ENCODE results near the gene SLC41A2.
"Not testable (repeated sequence)": the region's sequence is repeated elsewhere in the genome, so short reads cannot be mapped to it uniquely, and the experiment has no call there.

Gene SLC41A2

GRCh38 chr12:104958001-104958804 is at the start of gene SLC41A2:
SLC41A2 (minus strand) TSS chr12:104958290; CDS start chr12:104928527, 29,763 bp downstream.
- peak; percentile 98 for DNase-seq (ENCODE audit: low spot score)

- no peak for DNase-seq (ENCODE audit: low spot score)
Observed at GRCh38 chr12:105001476-105001875, 43.4 kb upstream of the SLC41A2 start.

- DNase-seq (ENCODE audit: low spot score) = no peak
Observed at GRCh38 chr12:104999347-104999685, 41.2 kb upstream of the SLC41A2 start.

GRCh38 chr12:104998423-104999346 is 40.6 kb upstream of the SLC41A2 start:
- no peak for DNase-seq (ENCODE audit: low spot score)

GRCh38 chr12:104997541-104997940 is 39.5 kb upstream of the SLC41A2 start:
- DNase-seq (ENCODE audit: low spot score) = no peak

- no peak for DNase-seq (ENCODE audit: low spot score)
Observed at GRCh38 chr12:104994336-104994735, 36.2 kb upstream of the SLC41A2 start.

GRCh38 chr12:104991565-104992128 is 33.6 kb upstream of the SLC41A2 start:
- DNase-seq (ENCODE audit: low spot score) = no peak

- no peak for DNase-seq (ENCODE audit: low spot score)
Observed at GRCh38 chr12:104990950-104991349, 32.9 kb upstream of the SLC41A2 start.

GRCh38 chr12:104986022-104986941 is 28.2 kb upstream of the SLC41A2 start, which contains the start of gene NOPCHAP1:
NOPCHAP1 (plus strand) TSS chr12:104986316; CDS start chr12:104986353, 37 bp downstream.
- DNase-seq (ENCODE audit: low spot score) = peak; percentile 98

- no peak for DNase-seq (ENCODE audit: low spot score)
Observed at GRCh38 chr12:104985206-104985605, 27.1 kb upstream of the SLC41A2 start.

GRCh38 chr12:104977688-104978087 is 19.6 kb upstream of the SLC41A2 start:
- not testable (repeated sequence) for DNase-seq (ENCODE audit: low spot score)

- DNase-seq (ENCODE audit: low spot score) = no peak
Observed at GRCh38 chr12:104976703-104977102, 18.6 kb upstream of the SLC41A2 start.

GRCh38 chr12:104975587-104976343 is 17.7 kb upstream of the SLC41A2 start:
- peak; percentile 50 for DNase-seq (ENCODE audit: low spot score)

- peak; percentile 30 for DNase-seq (ENCODE audit: low spot score)
Observed at GRCh38 chr12:104974626-104975290, 16.7 kb upstream of the SLC41A2 start.

GRCh38 chr12:104973250-104973649 is 15.2 kb upstream of the SLC41A2 start:
- DNase-seq (ENCODE audit: low spot score) = no peak

GRCh38 chr12:104971306-104971705 is 13.2 kb upstream of the SLC41A2 start:
- peak; percentile 31 for DNase-seq (ENCODE audit: low spot score)

- DNase-seq (ENCODE audit: low spot score) = no peak
Observed at GRCh38 chr12:104969343-104969742, 11.3 kb upstream of the SLC41A2 start.

GRCh38 chr12:104966677-104967076 is 8.6 kb upstream of the SLC41A2 start:
- DNase-seq (ENCODE audit: low spot score) = no peak

- no peak for DNase-seq (ENCODE audit: low spot score)
Observed at GRCh38 chr12:104964856-104965205, 6.7 kb upstream of the SLC41A2 start.

- DNase-seq (ENCODE audit: low spot score) = no peak
Observed at GRCh38 chr12:104964167-104964855, 6.2 kb upstream of the SLC41A2 start.
